Glutamatergic neuron (in vitro differentiated cells): ENCODE measurements around the gene PLK5. TPM values are rescaled to one million over a fixed set of nuclear protein-coding genes. Genes with fewer than 3 reads are reported as not detected.

Source experiments
- DNase-seq: peaks from one replicate; pipeline ENCODE4 v3.0.0; 2022
- H3K27ac Mint-ChIP-seq: one replicate; pipeline ENCODE4 v1.8.0; 2020; ENCODE audit warnings: mild to moderate bottlenecking, mixed read lengths, inconsistent platforms; ENCODE audit not compliant: unreplicated experiment
- H3K27me3 Mint-ChIP-seq: one replicate; pipeline ENCODE4 v1.8.0; 2020; ENCODE audit warnings: mild to moderate bottlenecking, moderate library complexity, mixed read lengths, inconsistent platforms; ENCODE audit not compliant: unreplicated experiment
- H3K36me3 Mint-ChIP-seq: one replicate; pipeline ENCODE4 v1.8.0; 2020; ENCODE audit warnings: mild to moderate bottlenecking, mixed read lengths, inconsistent platforms; ENCODE audit not compliant: unreplicated experiment
- H3K4me1 Mint-ChIP-seq: one replicate; pipeline ENCODE4 v1.8.0; 2020; ENCODE audit warnings: mild to moderate bottlenecking, low read depth, mixed read lengths, inconsistent platforms; ENCODE audit not compliant: unreplicated experiment
- H3K4me3 Mint-ChIP-seq: one replicate; pipeline ENCODE4 v1.8.0; 2020; ENCODE audit warnings: mild to moderate bottlenecking, mixed read lengths, inconsistent platforms; ENCODE audit not compliant: unreplicated experiment
- H3K9me3 Mint-ChIP-seq: one replicate; pipeline ENCODE4 v1.8.0; 2020; ENCODE audit warnings: mild to moderate bottlenecking, moderate library complexity, mixed read lengths, inconsistent platforms; ENCODE audit not compliant: unreplicated experiment
- CTCF ChIP-seq: fragments of 200-600 bp; sonication (generic); IDR thresholded peaks from one replicate; pipeline ENCODE4 v1.5.0; 2021; ENCODE audit not compliant: partially characterized antibody, unreplicated experiment
- total RNA-seq: library from RNA; stranded (reverse); fragmentation: NEBNext Ultra II Directional; extraction: Animal tissue kit (Norgen Biotek cat#: 25700); gene quantifications from one replicate; pipeline ENCODE4 v1.2.1, GENCODE V29; 2021; ENCODE audit not compliant: unreplicated experiment

PLK5 gene
- total RNA-seq, 1 donor from 2014 or later = 0.69 TPM

- Mint-ChIP-seq H3K9me3 (peaks cover 13% of the 10 kb centered on the region), H3K4me3 (no peak overlapping the region), H3K27ac (no peak overlapping the region), H3K27me3 (peaks cover 22% of the 10 kb centered on the region), H3K4me1 (peaks cover 3% of the 10 kb centered on the region), H3K36me3 (peaks cover 7% of the 10 kb centered on the region)
- no peak for TF ChIP-seq CTCF
- DNase-seq = no peak
These were observed 2.3 kb downstream of the PLK5 start for GRCh38 chr19:1526066-1526778.

GRCh38 chr19:1526979-1527649 lies 3.2 kb downstream of the PLK5 start:
- TF ChIP-seq CTCF = no peak
- H3K9me3 Mint-ChIP-seq = peaks cover 14% of the 10 kb centered on the region
- peaks cover 3% of the 10 kb centered on the region for H3K4me1 Mint-ChIP-seq
- DNase-seq = no peak
- no peak overlapping the region for H3K4me3 Mint-ChIP-seq
- H3K27ac Mint-ChIP-seq = no peak overlapping the region
- peaks cover 23% of the 10 kb centered on the region for H3K27me3 Mint-ChIP-seq
- peaks cover 7% of the 10 kb centered on the region for H3K36me3 Mint-ChIP-seq

- Mint-ChIP-seq H3K27me3 (peaks cover 23% of the 10 kb centered on the region), H3K4me3 (no peak overlapping the region), H3K4me1 (peaks cover 3% of the 10 kb centered on the region), H3K9me3 (peaks cover 15% of the 10 kb centered on the region), H3K36me3 (peaks cover 7% of the 10 kb centered on the region), H3K27ac (no peak overlapping the region)
- DNase-seq = no peak
- no peak for TF ChIP-seq CTCF
These were observed 3.9 kb downstream of the PLK5 start for GRCh38 chr19:1527650-1528309.

- Mint-ChIP-seq H3K4me3 (no peak overlapping the region), H3K9me3 (peaks cover 15% of the 10 kb centered on the region), H3K4me1 (peaks cover 3% of the 10 kb centered on the region), H3K27me3 (peaks cover 20% of the 10 kb centered on the region), H3K36me3 (peaks cover 7% of the 10 kb centered on the region), H3K27ac (no peak overlapping the region)
- no peak for TF ChIP-seq CTCF
- DNase-seq = no peak
These were observed 4.9 kb downstream of the PLK5 start for GRCh38 chr19:1528596-1529429.
